SU-DHL-6 (cell line): ENCODE results near the gene RCC2.

Source experiments
- CTCF ChIP-seq: fragments of 200-600 bp; sonication (generic); IDR thresholded peaks from one replicate; pipeline ENCODE4 v1.5.1; 2017; ENCODE audit warnings: antibody characterized with exemption, mild to moderate bottlenecking, low read length, moderate library complexity; ENCODE audit not compliant: insufficient read depth, poor library complexity, severe bottlenecking
- EZH2phosphoT487 ChIP-seq: fragments of 200-600 bp; sonication (generic), shearing (Covaris generic); conservative IDR thresholded peaks from 2 replicates; pipeline ENCODE4 v1.6.1; 2018; ENCODE audit warnings: mild to moderate bottlenecking, antibody characterized with exemption, low read length, moderate library complexity, mixed read lengths

- TF ChIP-seq CTCF (no peak), EZH2phosphoT487 (no peak)
These were observed 19.3 kb upstream of the RCC2 start for GRCh38 chr1:17458794-17459193.
